Ishikawa (cell line): ENCODE results near the gene LRRC32.

Source experiments
- CREB1 ChIP-seq: IDR thresholded peaks from 2 replicates; pipeline ENCODE4 v1.6.1; 2012; ENCODE audit warnings: low read depth
- FOXM1 ChIP-seq: IDR thresholded peaks from 2 replicates; pipeline ENCODE4 v1.6.1; 2012; ENCODE audit warnings: low read depth, borderline replicate concordance
- RAD21 ChIP-seq: IDR thresholded peaks from 2 replicates; pipeline ENCODE4 v1.6.1; 2012; ENCODE audit warnings: low read depth
- REST ChIP-seq: IDR thresholded peaks from 2 replicates; pipeline ENCODE4 v1.6.1; 2012; ENCODE audit warnings: low read depth, mild to moderate bottlenecking
- USF1 ChIP-seq: IDR thresholded peaks from 2 replicates; pipeline ENCODE4 v1.6.1; 2012
- YY1 ChIP-seq: IDR thresholded peaks from 2 replicates; pipeline ENCODE4 v1.6.1; 2012; ENCODE audit warnings: low read depth
- ZBTB7A ChIP-seq: IDR thresholded peaks from 2 replicates; pipeline ENCODE4 v1.6.1; 2012; ENCODE audit warnings: low read depth

GRCh38 chr11:76716268-76716667, 45.7 kb upstream of the LRRC32 start:
- no peak for TF ChIP-seq RAD21
- TF ChIP-seq USF1: no peak
- TF ChIP-seq ZBTB7A: no peak
- no peak for TF ChIP-seq REST
- no peak for TF ChIP-seq YY1
- TF ChIP-seq CREB1: no peak
- no peak for TF ChIP-seq FOXM1
